Erythroblast (primary cell): ENCODE data around the gene TEX11.
"Not testable (repeated sequence)": the region's sequence is repeated elsewhere in the genome, so short reads cannot be mapped to it uniquely, and the experiment has no call there.

Source experiments
- GATA1 ChIP-seq: IDR thresholded peaks from 2 replicates; pipeline ENCODE4 v1.6.1; 2011; ENCODE audit warnings: low read depth, mild to moderate bottlenecking, control low read depth, low read length, moderate library complexity
- POLR2A ChIP-seq: IDR thresholded peaks from 2 replicates; pipeline ENCODE4 v1.6.1; 2011; ENCODE audit warnings: mild to moderate bottlenecking, low read length

GRCh38 chrX:70727961-70728360 is 180.6 kb downstream of the TEX11 start:
- not testable (repeated sequence) for TF ChIP-seq POLR2A, GATA1
